ENCODE results near the gene SLC9A9. TPM values are rescaled to one million over a fixed set of nuclear protein-coding genes. Genes with fewer than 3 reads are reported as not detected.
A peak's percentile ranks its signal among the peaks of the same experiment; 100 is the strongest.
"Not testable (repeated sequence)": the region's sequence is repeated elsewhere in the genome, so short reads cannot be mapped to it uniquely, and the experiment has no call there.

The SLC9A9 gene
- total RNA-seq, 1 donor from 2014 or later: 14.6 TPM

GRCh38 chr3:143808030-143808429 is 40.2 kb downstream of the SLC9A9 start:
- ATAC-seq: no peak

GRCh38 chr3:143806038-143806437 is 42.2 kb downstream of the SLC9A9 start:
- ATAC-seq: no peak

DNA sequence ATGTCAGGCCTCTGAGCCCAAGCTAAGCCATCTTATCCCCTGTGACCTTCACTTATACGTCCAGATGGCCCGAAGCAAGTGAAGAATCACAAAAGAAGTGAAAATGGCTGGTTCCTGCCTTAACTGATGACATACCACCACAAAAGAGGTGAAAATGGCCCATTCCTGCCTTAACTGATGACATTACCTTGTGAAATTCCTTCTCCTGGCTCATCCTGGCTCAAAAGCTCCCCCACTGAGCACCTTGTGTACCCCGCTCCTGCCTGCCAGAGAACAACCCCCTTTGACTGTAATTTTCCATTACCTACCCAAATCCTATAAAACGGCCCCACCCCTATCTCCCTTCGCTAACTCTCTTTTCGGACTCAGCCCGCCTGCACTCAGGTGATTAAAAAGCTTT is 42.8 kb downstream of the SLC9A9 start:
- ATAC-seq: not testable (repeated sequence)

DNA sequence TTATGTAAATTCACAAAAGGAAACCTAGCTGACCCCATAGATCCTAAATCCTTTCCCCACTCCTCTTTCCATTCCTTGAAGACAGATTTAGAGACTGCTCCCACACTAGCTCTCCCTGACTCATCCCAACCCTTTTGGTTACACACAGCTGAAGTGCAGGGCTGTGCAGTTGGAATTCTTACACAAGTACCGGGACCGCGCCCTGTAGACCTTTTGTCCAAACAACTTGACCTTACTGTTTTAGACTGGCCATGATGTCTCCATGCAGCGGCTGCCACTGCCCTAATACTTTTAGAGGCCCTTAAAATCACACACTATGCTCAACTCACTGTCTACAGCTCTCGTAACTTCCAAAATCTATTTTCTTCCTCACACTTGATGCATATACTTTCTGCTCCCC is 47.2 kb downstream of the SLC9A9 start:
- not testable (repeated sequence) for ATAC-seq

GRCh38 chr3:143798151-143798550 is 50.1 kb downstream of the SLC9A9 start:
- not testable (repeated sequence) for ATAC-seq

GRCh38 chr3:143795874-143796273 is 52.4 kb downstream of the SLC9A9 start:
- ATAC-seq: peak; percentile 99

GRCh38 chr3:143794793-143795462 is 53.3 kb downstream of the SLC9A9 start:
- ATAC-seq: no peak

DNA sequence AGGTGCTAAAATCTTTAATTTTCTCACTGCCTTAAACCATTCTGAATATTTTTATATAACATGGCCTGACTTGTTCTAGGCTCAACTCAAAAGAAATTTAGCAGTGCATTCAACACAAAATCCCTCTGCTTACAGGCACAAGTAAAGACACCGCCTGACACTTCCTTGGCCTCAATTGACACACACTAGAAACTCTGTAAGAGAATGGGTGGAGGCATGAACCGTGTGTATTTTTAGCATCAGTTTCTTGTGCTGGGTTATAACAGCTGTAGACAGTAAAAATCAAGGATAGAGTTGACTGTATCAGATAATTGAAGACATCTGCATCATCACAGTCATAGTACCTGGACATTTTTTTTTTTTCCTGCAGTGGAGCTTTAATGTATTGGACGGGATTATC is 54.3 kb downstream of the SLC9A9 start:
- ATAC-seq: peak; percentile 80

- ATAC-seq: no peak
Observed at GRCh38 chr3:143791386-143791785, 56.9 kb downstream of the SLC9A9 start.

DNA sequence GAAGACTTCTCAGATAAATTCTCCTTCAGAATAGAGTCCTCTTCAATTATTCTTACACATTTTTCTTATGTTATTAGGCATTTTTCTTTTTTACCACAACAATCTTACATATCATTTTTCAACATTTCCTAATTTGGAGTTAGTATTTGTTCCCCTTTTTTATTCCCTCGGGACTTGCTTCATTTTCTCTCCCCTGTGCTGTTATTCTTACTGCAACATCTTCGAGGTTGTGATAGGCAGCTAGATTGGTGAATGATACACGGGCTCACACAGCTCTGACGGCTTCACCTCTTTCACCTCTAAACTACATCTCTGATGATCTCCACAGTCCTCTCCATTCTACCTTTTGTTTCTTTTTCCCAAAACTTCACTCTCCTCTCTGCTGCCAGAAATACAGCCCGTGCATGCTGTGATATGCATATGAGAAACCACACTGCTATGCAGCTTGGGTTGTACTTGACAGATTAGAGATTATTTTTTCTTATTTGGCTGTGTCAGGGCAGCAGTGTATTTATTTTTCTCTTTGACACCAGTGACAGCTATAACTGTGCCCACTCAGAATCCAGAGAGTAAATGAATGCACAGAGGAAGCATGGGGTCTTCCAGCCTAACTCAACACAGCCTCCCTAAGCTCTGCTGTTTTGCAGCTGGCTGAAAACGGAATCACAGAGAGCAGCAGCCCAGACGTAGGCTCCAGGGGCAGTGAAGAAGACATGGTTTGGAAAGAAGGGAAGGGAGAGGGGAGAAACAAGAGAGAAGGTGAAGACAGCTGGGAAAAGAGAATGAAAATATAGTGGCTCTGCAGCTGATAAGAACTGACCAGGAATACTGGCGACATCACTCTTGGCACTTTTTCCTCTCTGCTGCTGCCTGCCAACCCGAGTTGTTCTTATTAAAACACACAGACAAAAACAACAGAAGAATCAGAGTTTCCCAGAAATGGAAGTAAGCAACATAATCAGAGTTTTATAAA is 61.8 kb downstream of the SLC9A9 start:
- ATAC-seq: no peak

DNA sequence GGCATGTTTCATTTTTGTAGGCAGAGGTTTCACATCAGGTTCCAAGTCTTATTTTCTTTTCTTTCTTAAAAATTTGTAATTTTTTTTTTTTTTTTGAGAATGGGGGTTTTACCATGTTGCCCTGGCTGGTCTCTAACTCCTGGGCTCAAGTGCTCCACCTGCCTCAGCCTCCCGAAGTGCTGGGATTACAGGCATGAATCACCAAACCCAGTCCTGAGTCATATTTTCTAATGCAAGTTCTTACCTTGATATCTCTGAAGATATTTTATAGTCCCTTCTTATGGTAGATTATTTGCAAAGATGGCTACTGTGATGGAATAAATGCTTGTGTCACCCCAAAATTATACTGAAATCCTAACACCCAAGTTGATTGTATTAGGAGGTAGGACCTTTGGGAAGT is 63.8 kb downstream of the SLC9A9 start:
- ATAC-seq: no peak

DNA sequence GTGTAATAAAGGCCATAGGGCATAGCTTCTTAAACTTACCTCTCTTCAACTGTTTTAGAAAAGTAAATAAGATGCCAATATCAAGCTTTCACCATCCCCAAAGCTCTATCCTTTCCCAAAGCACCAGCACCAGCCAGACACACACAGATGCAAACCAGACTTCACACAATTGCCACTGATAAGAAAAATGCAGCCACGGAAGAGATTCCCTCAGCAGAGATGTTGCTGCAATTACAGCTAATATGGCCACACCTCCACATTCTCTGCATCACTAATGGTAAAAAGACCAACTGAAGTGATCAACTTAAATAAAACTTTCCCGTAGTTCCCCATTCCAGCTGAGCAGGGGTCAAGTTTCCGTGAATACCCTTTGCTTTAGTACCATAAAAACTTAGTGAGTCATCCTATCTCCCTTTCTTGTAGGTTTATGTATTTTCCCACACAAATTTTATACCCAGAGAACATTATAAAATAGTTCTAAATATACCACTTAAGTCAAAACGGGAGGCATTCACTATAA is 64.4 kb downstream of the SLC9A9 start:
- ATAC-seq: no peak

DNA sequence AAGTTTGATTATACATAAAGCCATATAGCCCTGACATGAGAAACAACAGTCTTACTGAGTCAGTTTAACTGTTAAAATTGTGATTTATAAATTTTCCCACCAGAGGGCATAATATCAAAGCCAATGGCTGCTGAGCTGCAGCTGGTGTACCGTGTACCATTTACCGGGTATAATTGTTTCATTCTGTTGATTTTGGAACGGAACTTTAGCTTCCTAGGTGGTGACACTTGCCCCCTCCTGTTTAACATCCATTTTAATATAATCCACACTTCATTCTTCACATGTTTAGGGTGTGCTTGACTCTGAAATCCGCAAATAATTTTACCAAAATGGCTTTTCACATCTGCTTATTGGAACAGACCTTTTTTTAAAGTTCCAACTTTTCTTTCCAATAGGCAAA is 72.8 kb downstream of the SLC9A9 start:
- ATAC-seq: peak; percentile 56

- peak; percentile 64 for ATAC-seq
Observed at GRCh38 chr3:143771939-143772338, 76.3 kb downstream of the SLC9A9 start.

DNA sequence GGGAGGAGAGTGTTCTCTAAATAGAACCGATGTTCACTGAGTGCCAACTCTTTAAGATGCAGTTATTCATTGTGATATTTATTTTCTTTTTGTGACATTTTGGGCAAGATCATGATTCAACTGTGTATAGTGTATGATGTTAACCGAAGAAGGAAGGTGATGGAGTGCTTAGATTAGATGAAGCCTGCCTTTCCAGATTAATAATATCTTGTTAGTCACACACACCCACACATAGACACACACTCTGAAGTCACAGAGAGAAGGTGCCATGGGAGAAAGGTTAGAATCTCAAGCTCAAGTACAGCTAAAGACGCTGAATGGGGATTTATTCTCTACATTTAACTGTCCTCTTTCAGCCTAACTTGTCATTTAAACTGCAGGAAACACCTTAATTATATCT is 77.0 kb downstream of the SLC9A9 start:
- peak; percentile 61 for ATAC-seq

- ATAC-seq: no peak
Observed at GRCh38 chr3:143770391-143770790, 77.9 kb downstream of the SLC9A9 start.

DNA sequence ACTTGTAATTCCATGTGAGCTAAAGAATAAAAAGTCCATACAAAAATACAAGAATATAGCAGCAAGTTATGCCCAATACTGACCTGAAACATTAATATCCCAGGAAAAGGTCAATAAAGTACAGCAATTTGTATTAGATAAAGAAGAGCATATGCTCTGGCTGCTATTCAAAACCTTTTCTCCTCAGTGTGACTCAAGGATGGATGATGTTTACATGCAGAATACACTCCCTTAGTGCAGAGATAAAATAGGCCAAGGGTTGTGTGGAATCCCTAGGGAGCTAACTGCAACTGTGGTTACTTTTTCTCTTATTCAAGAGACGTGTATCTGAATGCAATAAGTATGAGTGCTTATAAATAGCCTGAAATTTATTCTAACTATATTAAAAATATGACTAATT is 78.7 kb downstream of the SLC9A9 start:
- ATAC-seq: no peak

DNA sequence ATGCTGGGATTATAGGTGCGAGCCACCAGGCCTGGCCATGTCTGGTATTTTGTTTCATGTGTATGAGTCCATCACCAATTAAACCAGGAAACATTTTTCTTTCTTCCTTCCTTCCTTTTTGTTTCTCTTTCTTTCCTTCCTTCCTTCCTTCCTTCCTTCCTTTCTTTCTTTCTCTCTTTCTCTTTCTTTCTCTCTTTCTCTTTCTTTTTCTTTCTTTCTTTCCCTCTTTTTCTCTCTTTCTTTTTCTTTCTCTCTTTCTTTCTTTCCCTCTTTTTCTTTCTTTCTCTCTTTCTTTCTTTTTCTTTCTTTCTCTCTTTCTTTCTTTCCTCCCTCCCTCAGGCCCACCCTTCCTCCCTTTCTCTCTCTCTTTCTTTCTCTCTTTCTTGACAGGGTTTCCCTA is 83.4 kb downstream of the SLC9A9 start:
- ATAC-seq: no peak

DNA sequence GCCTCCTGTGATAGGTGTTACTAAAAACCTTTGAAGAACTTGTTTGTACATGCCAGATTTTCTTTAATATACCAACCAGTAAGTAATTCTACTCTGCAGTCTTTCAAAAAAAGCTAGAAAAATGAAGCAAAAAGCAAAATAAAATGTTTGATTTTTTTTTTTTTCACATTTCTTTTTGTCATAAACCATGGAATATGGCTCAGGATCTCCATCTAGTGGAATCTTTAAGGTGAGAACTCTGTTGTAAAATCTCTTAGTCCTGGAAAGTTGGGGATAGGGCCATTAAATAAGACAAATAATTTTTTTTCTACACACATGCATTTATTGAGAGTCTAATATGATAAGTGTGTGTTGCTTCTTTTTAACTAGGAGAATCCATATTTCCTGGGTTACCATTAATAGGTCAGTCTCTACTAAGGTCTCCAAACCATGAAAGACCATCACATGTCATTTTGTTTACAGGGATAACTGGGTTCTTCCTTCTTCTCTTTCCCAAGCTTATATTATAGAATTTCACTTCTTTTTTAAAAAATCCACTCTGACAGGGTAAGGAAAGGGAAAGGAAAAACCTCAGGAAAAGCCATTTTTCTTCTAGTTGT is 84.6 kb downstream of the SLC9A9 start:
- ATAC-seq: no peak

GRCh38 chr3:143757691-143758090 is 90.6 kb downstream of the SLC9A9 start:
- ATAC-seq: no peak

DNA sequence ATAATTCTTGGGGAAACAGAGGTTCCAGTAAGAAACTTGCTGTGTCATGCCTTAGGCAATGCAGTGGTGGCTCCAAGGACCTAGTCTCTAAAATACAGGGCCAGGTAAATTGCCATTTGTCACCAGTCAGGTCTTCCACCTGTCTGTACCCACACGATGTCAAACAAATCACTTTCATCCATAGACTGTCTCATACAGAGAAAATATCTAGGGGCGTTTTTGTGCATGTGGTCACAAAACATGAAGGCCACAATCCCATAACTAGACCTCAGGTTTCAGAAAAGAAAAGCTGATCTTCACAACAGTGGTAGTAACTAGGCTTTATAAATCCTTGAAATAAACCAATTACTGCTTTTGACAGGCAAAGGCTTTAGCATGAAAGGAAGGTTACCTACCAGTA is 92.3 kb downstream of the SLC9A9 start:
- no peak for ATAC-seq

DNA sequence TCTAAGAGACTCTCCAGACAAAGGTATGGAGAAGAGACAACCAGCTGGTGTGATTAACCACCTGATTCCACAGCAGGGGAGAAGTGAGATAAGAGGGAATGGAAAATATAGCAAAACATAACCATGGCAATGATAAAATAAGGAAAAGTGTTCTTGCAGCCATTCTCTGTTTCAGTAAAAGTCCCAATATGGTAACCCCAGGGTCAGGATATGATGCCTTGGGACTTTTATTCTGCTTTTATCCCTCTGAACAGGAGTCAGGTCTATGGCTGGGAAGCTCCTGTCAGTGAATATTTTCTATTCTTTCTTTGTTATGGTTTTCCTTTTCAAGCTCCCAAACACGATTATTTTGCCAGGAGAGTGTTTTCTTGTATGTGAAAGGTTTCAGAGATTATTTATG is 94.2 kb downstream of the SLC9A9 start:
- ATAC-seq: no peak

GRCh38 chr3:143753456-143753855 is 94.8 kb downstream of the SLC9A9 start:
- ATAC-seq: no peak
